IMR-90 (cell line): ENCODE data around the gene COL20A1. TPM values are rescaled to one million over a fixed set of nuclear protein-coding genes. Genes with fewer than 3 reads are reported as not detected.

Source experiments
- ATAC-seq: fragments of 200-7000 bp; cut with Tn5 transposase; 2 replicates; pipeline ENCODE4 v1.9.1; 2020; ENCODE audit warnings: low read depth, mild to moderate bottlenecking, moderate library complexity
- BruUV-seq: library from RNA; stranded (reverse); fragments of 400-500 nt; replicated peaks from 2 replicates; lab custom pipeline; 2021; lab: Mats Ljungman, UMichigan
- CTCF ChIA-PET: fragments of 300-600 bp; formaldehyde crosslinking; extraction: SDS; loops from one replicate; lab custom pipeline; 2021; ENCODE audit warnings: antibody characterized with exemption; lab: Yijun Ruan, JAX
- POLR2A ChIA-PET: fragments of 300-600 bp; sonication (Branson Sonifier 250); formaldehyde crosslinking; loops from one replicate; lab custom pipeline; 2022; ENCODE audit warnings: antibody characterized with exemption; ENCODE audit not compliant: unreplicated experiment; lab: Charles Lee
- DNase-seq: peaks from one replicate; pipeline ENCODE4 v3.0.0; 2013
- H2AFZ ChIP-seq: replicated peaks from 2 replicates; pipeline ENCODE3; 2013; ENCODE audit warnings: low read length, mild to moderate bottlenecking; ENCODE audit not compliant: poor library complexity
- H2AK5ac ChIP-seq: 2 replicates; pipeline ENCODE4 v1.6.1; 2013; ENCODE audit warnings: low read depth, low read length, inconsistent platforms
- H2AK9ac ChIP-seq: replicated peaks from 2 replicates; pipeline ENCODE3; 2013; ENCODE audit warnings: mild to moderate bottlenecking, low read depth, low read length, moderate library complexity; ENCODE audit not compliant: poor library complexity
- H2BK120ac ChIP-seq: 2 replicates; pipeline ENCODE4 v1.6.1; 2013; ENCODE audit warnings: low read depth, low read length, inconsistent platforms
- H2BK15ac ChIP-seq: 3 replicates; pipeline ENCODE4 v1.6.1; 2013; ENCODE audit warnings: low read depth, low read length, inconsistent platforms
- H2BK20ac ChIP-seq: 2 replicates; pipeline ENCODE4 v1.6.1; 2013; ENCODE audit warnings: low read depth, mild to moderate bottlenecking, inconsistent platforms, low read length, moderate library complexity
- H2BK5ac ChIP-seq: 2 replicates; pipeline ENCODE4 v1.6.1; 2013; ENCODE audit warnings: mild to moderate bottlenecking, low read depth, low read length, inconsistent platforms; ENCODE audit not compliant: poor library complexity, severe bottlenecking
- H3K14ac ChIP-seq: replicated peaks from 2 replicates; pipeline ENCODE4 v1.6.1; 2013; ENCODE audit warnings: low read depth, low read length, inconsistent platforms
- H3K18ac ChIP-seq: 2 replicates; pipeline ENCODE4 v1.6.1; 2013; ENCODE audit warnings: low read depth, low read length, control low read depth
- H3K23ac ChIP-seq: 2 replicates; pipeline ENCODE4 v1.6.1; 2013; ENCODE audit warnings: low read depth, low read length, inconsistent platforms
- H3K27ac ChIP-seq: 2 replicates; pipeline ENCODE4 v1.5.1; 2013; ENCODE audit warnings: mild to moderate bottlenecking, control low read depth, low read length; ENCODE audit not compliant: insufficient read depth
- H3K27me3 ChIP-seq: 2 replicates; pipeline ENCODE4 v1.6.1; 2013; ENCODE audit warnings: low read length; ENCODE audit not compliant: control insufficient read depth, insufficient read depth
- H3K36me3 ChIP-seq: 2 replicates; pipeline ENCODE4 v1.6.1; 2013; ENCODE audit warnings: low read length, mixed read lengths; ENCODE audit not compliant: control insufficient read depth, insufficient read depth
- H3K4ac ChIP-seq: 2 replicates; pipeline ENCODE4 v1.6.1; 2013; ENCODE audit warnings: low read depth, low read length, inconsistent platforms
- H3K4me1 ChIP-seq: 2 replicates; pipeline ENCODE4 v1.6.1; 2013; ENCODE audit warnings: low read length, mixed read lengths; ENCODE audit not compliant: control insufficient read depth, insufficient read depth
- H3K4me2 ChIP-seq: 2 replicates; pipeline ENCODE4 v1.6.1; 2013; ENCODE audit warnings: low read depth, mild to moderate bottlenecking, control low read depth, low read length, moderate library complexity
- H3K4me3 ChIP-seq: 2 replicates; pipeline ENCODE4 v1.5.1; 2013; ENCODE audit warnings: low read depth, mild to moderate bottlenecking, control low read depth, low read length, moderate library complexity; ENCODE audit not compliant: insufficient read depth
- H3K56ac ChIP-seq: 2 replicates; pipeline ENCODE4 v1.6.1; 2013; ENCODE audit warnings: low read length, inconsistent platforms; ENCODE audit not compliant: insufficient read depth; ENCODE audit errors: extremely low read depth
- H3K79me1 ChIP-seq, 2 experiments: 2 replicates each; pipeline ENCODE4 v1.6.1; 2013; ENCODE audit warnings: low read length in 2 of 2, inconsistent platforms in 1 of 2, low read depth in 1 of 2
- H3K9ac ChIP-seq: 2 replicates; pipeline ENCODE4 v1.6.1; 2013; ENCODE audit warnings: low read depth, low read length, control low read depth
- H3K9me1 ChIP-seq: 2 replicates; pipeline ENCODE4 v1.6.1; 2013; ENCODE audit warnings: low read length, inconsistent platforms; ENCODE audit not compliant: insufficient read depth
- H3K9me3 ChIP-seq: 2 replicates; pipeline ENCODE4 v1.6.1; 2013; ENCODE audit warnings: low read length; ENCODE audit not compliant: control insufficient read depth, insufficient read depth
- H4K20me1 ChIP-seq: 2 replicates; pipeline ENCODE4 v1.6.1; 2013; ENCODE audit warnings: low read length, inconsistent platforms; ENCODE audit not compliant: insufficient read depth
- H4K5ac ChIP-seq: 2 replicates; pipeline ENCODE4 v1.6.1; 2013; ENCODE audit warnings: mild to moderate bottlenecking, low read depth, low read length, control low read depth
- H4K8ac ChIP-seq, 2 experiments: 2 replicates each; pipeline ENCODE4 v1.6.1; 2013; ENCODE audit warnings: low read depth in 2 of 2, low read length in 2 of 2, control low read depth in 1 of 2, inconsistent platforms in 1 of 2
- H4K91ac ChIP-seq: 2 replicates; pipeline ENCODE4 v1.6.1; 2013; ENCODE audit warnings: low read depth, low read length, inconsistent platforms; ENCODE audit not compliant: insufficient read depth
- CHD1 ChIP-seq: IDR thresholded peaks from 2 replicates; pipeline ENCODE4 v1.6.1; 2012; ENCODE audit warnings: low read depth, low read length, improper control_type of control experiment
- ELK1 ChIP-seq: fragments of 150-350 bp; IDR thresholded peaks from 2 replicates; pipeline ENCODE4 v1.6.1; 2016; ENCODE audit warnings: low read depth, mild to moderate bottlenecking, low read length, moderate library complexity, borderline replicate concordance
- FOS ChIP-seq: fragments of 150-350 bp; IDR thresholded peaks from 2 replicates; pipeline ENCODE4 v1.6.1; 2016; ENCODE audit warnings: low read depth, low read length
- MAFK ChIP-seq: IDR thresholded peaks from 2 replicates; pipeline ENCODE4 v1.6.1; 2012; ENCODE audit warnings: low read depth, low read length, improper control_type of control experiment
- MXI1 ChIP-seq: IDR thresholded peaks from 2 replicates; pipeline ENCODE4 v1.6.1; 2012; ENCODE audit warnings: low read depth, mild to moderate bottlenecking, low read length, moderate library complexity, borderline replicate concordance
- NFE2L2 ChIP-seq: fragments of 150-350 bp; IDR thresholded peaks from 2 replicates; pipeline ENCODE4 v1.6.1; 2016; ENCODE audit warnings: low read depth, mild to moderate bottlenecking, low read length
- POLR2A ChIP-seq: IDR thresholded peaks from 2 replicates; pipeline ENCODE4 v1.6.1; 2012; ENCODE audit warnings: mild to moderate bottlenecking, low read depth, low read length
- RAD21 ChIP-seq: IDR thresholded peaks from 2 replicates; pipeline ENCODE4 v1.6.1; 2012; ENCODE audit warnings: low read length, improper control_type of control experiment
- RFX5 ChIP-seq: IDR thresholded peaks from 2 replicates; pipeline ENCODE4 v1.8.0; 2012; ENCODE audit warnings: low read depth, mild to moderate bottlenecking, low read length, moderate library complexity
- SMC3 ChIP-seq: fragments of 150-350 bp; IDR thresholded peaks from 2 replicates; pipeline ENCODE4 v1.6.1; 2016; ENCODE audit warnings: low read depth, mild to moderate bottlenecking, antibody characterized with exemption, low read length, moderate library complexity
- WGBS, 2 experiments: methylation state at CpG; one replicate each; pipeline versions ENCODE4 v1.1.5 to v1.1.7; 2013; ENCODE audit warnings: missing lambda C conversion rate in 2 of 2; ENCODE audit not compliant: insufficient read length in 1 of 2; ENCODE audit errors: extremely low coverage in 2 of 2; 5-methylcytosine and 5-hydroxymethylcytosine counted together
- dilution Hi-C: fragments of 300-500 bp; cut with HindIII; formaldehyde crosslinking; loops from one replicate; pipeline ENCODE4 v1.14.3; 2018; ENCODE audit warnings: low sequenced_read_pairs; ENCODE audit not compliant: unreplicated experiment
- in situ Hi-C: fragments of 300-500 bp; cut with MboI; formaldehyde crosslinking; loops from 3 replicates; pipeline ENCODE4 v1.14.3; 2019; ENCODE audit warnings: low sequenced_read_pairs, inconsistent platforms, mixed read lengths
- intact Hi-C: fragments of 100-400 bp; cut with micrococcal nuclease; formaldehyde crosslinking; loops from 2 replicates; pipeline ENCODE4 v1.10.0; 2022
- polyA plus RNA-seq, 3 experiments: library from polyadenylated mRNA; depleted of rRNA; stranded (reverse); fragments of >200 nt; gene quantifications; 2 replicates each; pipeline ENCODE4 v1.2.3, GENCODE V29; 2012; ENCODE audit warnings: low replicate concordance in 1 of 3
- total RNA-seq: library from RNA; depleted of rRNA; stranded (reverse); fragments of >200 nt; gene quantifications from 2 replicates; pipeline ENCODE4 v1.2.3, GENCODE V29; 2012
- TF ChIP-seq, protein P1 (sequence below): fragments of 150-350 bp; IDR thresholded peaks from 2 replicates; pipeline ENCODE4 v1.6.1; 2017; ENCODE audit warnings: mild to moderate bottlenecking, antibody characterized with exemption, low read length, low read depth

COL20A1 gene
- total and polyA plus RNA-seq, 2 of the 4 experiments (the other 2 are of a cell fraction): not detected

DNA sequence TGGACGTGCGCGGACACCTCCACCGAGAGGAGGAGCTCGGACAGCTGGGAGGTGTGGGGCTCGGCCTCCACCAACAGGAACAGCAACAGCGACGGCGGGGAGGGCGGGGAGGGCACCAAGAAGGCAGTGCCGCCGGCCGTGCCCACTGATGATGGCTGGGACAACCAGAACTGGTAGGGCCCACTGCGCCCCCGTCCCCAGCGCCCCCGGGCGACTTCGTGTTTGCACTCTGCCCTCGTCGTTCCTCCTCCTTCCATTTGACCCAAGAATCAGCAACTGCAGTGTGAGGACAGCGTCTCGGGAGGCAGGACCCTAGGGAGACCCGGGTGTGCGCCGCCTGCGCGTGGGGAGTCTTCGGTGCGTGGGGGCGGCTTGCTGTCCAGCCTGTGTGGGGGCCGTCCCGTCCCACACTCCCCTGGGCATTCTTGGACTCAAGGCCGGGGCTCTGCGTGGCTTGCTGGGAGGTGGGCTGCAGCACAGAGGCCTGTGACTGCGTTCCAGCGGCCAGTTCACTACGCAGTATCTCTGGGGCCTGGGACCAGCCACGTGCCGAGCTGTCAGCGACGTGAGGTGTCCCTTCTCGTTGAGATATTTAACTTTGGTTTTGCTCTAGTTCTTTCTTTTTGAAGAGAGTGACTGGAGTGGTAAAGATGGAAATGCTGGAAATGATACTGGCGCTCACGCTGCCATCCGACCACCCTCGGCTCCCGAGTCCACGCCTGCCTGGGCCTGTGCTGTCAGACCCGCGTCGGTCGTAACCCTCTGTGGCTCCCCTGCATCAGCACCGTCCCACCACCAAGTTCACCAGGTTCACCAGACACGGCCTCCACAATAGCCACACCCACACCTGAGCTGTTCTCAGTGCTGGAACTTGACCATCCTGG, 5.0 kb upstream of the COL20A1 start (continued):
- TF ChIP-seq MXI1: no peak

- no peak overlapping the region for H3K9ac ChIP-seq
- BruUV-seq: TSS peak; percentile 67
- H3K4me2 ChIP-seq: no peak overlapping the region
- H3K4ac ChIP-seq: no peak overlapping the region
- peaks cover 59% of the 10 kb centered on the region for H4K20me1 ChIP-seq
- no peaks in the 10 kb centered on the region for H3K4me1 ChIP-seq
- DNase-seq: no peak
- ATAC-seq: no peak
- H4K91ac ChIP-seq: no peak overlapping the region
- peaks cover 0 to 17% of the 10 kb centered on the region in 2 experiments; a peak in 1 of 4 replicates for H3K79me1 ChIP-seq
- H2BK120ac ChIP-seq: no peak overlapping the region
- peak overlapping the region; percentile 50 for H2AK9ac ChIP-seq
- no peak overlapping the region for H3K23ac ChIP-seq
- WGBS, 2 experiments: 97% methylated on average over 17 of the region's 28 CpGs; no CpG with 5 or more reads in 1 of the 2 experiments
- no peak overlapping the region for H3K4me3 ChIP-seq
- H3K27me3 ChIP-seq: no peaks in the 10 kb centered on the region
- H3K9me3 ChIP-seq: no peaks in the 10 kb centered on the region
- intact Hi-C loops: no loop called here
- no peak overlapping the region for H3K18ac ChIP-seq
- ChIA-PET CTCF (no interaction called here), POLR2A (no interaction called here)
- H4K5ac ChIP-seq: no peak overlapping the region
- no peak overlapping the region for H4K8ac ChIP-seq
- no peaks in the 10 kb centered on the region for H3K9me1 ChIP-seq
- in situ Hi-C loops: no loop called here
- H3K14ac ChIP-seq: no peak overlapping the region
- H2AK5ac ChIP-seq: no peak overlapping the region
- H2BK5ac ChIP-seq: no peak overlapping the region
- dilution Hi-C loops: no loop called here
- H2BK20ac ChIP-seq: no peak overlapping the region
- no peak overlapping the region for H3K56ac ChIP-seq
- no peak overlapping the region for H2BK15ac ChIP-seq
- peaks cover 51% of the 10 kb centered on the region for H3K36me3 ChIP-seq
- no peak overlapping the region for H3K27ac ChIP-seq
- H2AFZ ChIP-seq: peak overlapping the region; percentile 41
- TF ChIP-seq MAFK (no peak), MXI1 (no peak), SMC3 (no peak), FOS (no peak), NFE2L2 (no peak), POLR2A (no peak), RFX5 (no peak), ELK1 (no peak), RAD21 (no peak), CHD1 (no peak)
- TF ChIP-seq, protein P1, sequence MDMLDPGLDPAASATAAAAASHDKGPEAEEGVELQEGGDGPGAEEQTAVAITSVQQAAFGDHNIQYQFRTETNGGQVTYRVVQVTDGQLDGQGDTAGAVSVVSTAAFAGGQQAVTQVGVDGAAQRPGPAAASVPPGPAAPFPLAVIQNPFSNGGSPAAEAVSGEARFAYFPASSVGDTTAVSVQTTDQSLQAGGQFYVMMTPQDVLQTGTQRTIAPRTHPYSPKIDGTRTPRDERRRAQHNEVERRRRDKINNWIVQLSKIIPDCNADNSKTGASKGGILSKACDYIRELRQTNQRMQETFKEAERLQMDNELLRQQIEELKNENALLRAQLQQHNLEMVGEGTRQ: no peak
Observed at GRCh38 chr20:63288581-63289251, 4.3 kb upstream of the COL20A1 start.
